Endothelial cell of umbilical vein (primary cell): Measurements from ENCODE around the gene SNCB. TPM values are rescaled to one million over a fixed set of nuclear protein-coding genes. Genes with fewer than 3 reads are reported as not detected.

ENCODE experiments used
- BruUV-seq: library from RNA; stranded (reverse); fragments of 400-500 nt; replicated peaks from 2 replicates; lab custom pipeline; 2021; lab: Mats Ljungman, UMichigan
- CTCF ChIA-PET: fragments of 300-600, 350-600 bp; sonication (Branson Sonifier 250); formaldehyde crosslinking; loops from one replicate; lab custom pipeline; 2021; ENCODE audit warnings: antibody characterized with exemption, inconsistent platforms; lab: Charles Lee
- POLR2A ChIA-PET: fragments of 300-600, 350-600 bp; sonication (Branson Sonifier 250); formaldehyde crosslinking; loops from one replicate; lab custom pipeline; 2021; ENCODE audit warnings: antibody characterized with exemption, inconsistent platforms; lab: Charles Lee
- DNase-seq: peaks from one replicate; pipeline ENCODE4 v3.0.0-alpha.2; 2011; ENCODE audit warnings: low read depth, low spot score
- FAIRE-seq: peaks from 2 replicates; lab custom pipeline; 2011; peaks lifted over from hg19 to GRCh38; lab: Jason Lieb, UNC
- H2AFZ ChIP-seq: 2 replicates; pipeline ENCODE4 v1.6.0; 2012; ENCODE audit warnings: low read depth, low read length, control low read depth, inconsistent platforms
- H3K27ac ChIP-seq: 2 replicates; pipeline ENCODE4 v1.5.1; 2011; ENCODE audit warnings: low read depth, mild to moderate bottlenecking, control low read depth, low read length, moderate library complexity; ENCODE audit not compliant: insufficient read depth
- H3K27me3 ChIP-seq, 2 experiments: 2 replicates each; pipeline versions ENCODE4 v1.6.0 to v1.6.1; 2011; ENCODE audit warnings: low read length in 2 of 2, mixed read lengths in 1 of 2; ENCODE audit not compliant: control insufficient read depth in 2 of 2, insufficient read depth in 2 of 2
- H3K36me3 ChIP-seq, 2 experiments: 2 replicates in 1 of 2; 3 replicates in 1 of 2; pipeline ENCODE4 v1.5.1; 2011; ENCODE audit warnings: low read length in 2 of 2, mild to moderate bottlenecking in 1 of 2, moderate library complexity in 1 of 2; ENCODE audit not compliant: control insufficient read depth in 2 of 2, insufficient read depth in 2 of 2; ENCODE audit errors: extremely low read depth in 1 of 2
- H3K4me1 ChIP-seq: 3 replicates; pipeline ENCODE4 v1.5.1; 2011; ENCODE audit warnings: mild to moderate bottlenecking, low read length; ENCODE audit not compliant: control insufficient read depth, insufficient read depth; ENCODE audit errors: extremely low read depth
- H3K4me2 ChIP-seq: 2 replicates; pipeline ENCODE4 v1.6.1; 2011; ENCODE audit warnings: low read length, control low read depth, mixed read lengths; ENCODE audit not compliant: insufficient read depth
- H3K4me3 ChIP-seq, 3 experiments: fragments of 200-600 bp in 1 of 3; sonication (generic), shearing (Covaris generic) in 1 of 3; replicated peaks in 1 of 3; 2 replicates each; pipeline ENCODE4 v1.5.1; 2011 to 2016; ENCODE audit warnings: control low read depth in 3 of 3, low read length in 3 of 3, mild to moderate bottlenecking in 2 of 3, inconsistent platforms in 1 of 3, low read depth in 1 of 3, moderate library complexity in 1 of 3; ENCODE audit not compliant: insufficient read depth in 1 of 3
- H3K79me2 ChIP-seq: 2 replicates; pipeline ENCODE4 v1.6.0; 2012; ENCODE audit warnings: low read length, inconsistent platforms; ENCODE audit not compliant: control insufficient read depth, insufficient read depth
- H3K9ac ChIP-seq: replicated peaks from 2 replicates; pipeline ENCODE3; 2011; ENCODE audit warnings: low read length, control low read depth; ENCODE audit not compliant: insufficient read depth; ENCODE audit errors: extremely low read depth
- H3K9me1 ChIP-seq: replicated peaks from 3 replicates; pipeline ENCODE4 v1.6.0; 2011; ENCODE audit warnings: mild to moderate bottlenecking, low read length; ENCODE audit not compliant: control insufficient read depth, insufficient read depth; ENCODE audit errors: extremely low read depth
- H3K9me3 ChIP-seq: replicated peaks from 2 replicates; pipeline ENCODE4 v1.5.1; 2012; ENCODE audit warnings: low read length, inconsistent platforms; ENCODE audit not compliant: control insufficient read depth, insufficient read depth
- H4K20me1 ChIP-seq: replicated peaks from 2 replicates; pipeline ENCODE3; 2011; ENCODE audit warnings: mild to moderate bottlenecking, low read length; ENCODE audit not compliant: control insufficient read depth, insufficient read depth; ENCODE audit errors: extremely low read depth
- CTCF ChIP-seq, 2 donors: IDR thresholded peaks; 1 replicate in 1 of 2; 2 replicates in 1 of 2; pipeline ENCODE4 v1.5.1; 2011; ENCODE audit warnings: low read length in 2 of 2, mild to moderate bottlenecking in 2 of 2, moderate library complexity in 2 of 2, control low read depth in 1 of 2, inconsistent platforms in 1 of 2, low read depth in 1 of 2; ENCODE audit not compliant: insufficient read depth in 1 of 2; ENCODE audit errors: extremely low read depth in 1 of 2
- GATA2 ChIP-seq: IDR thresholded peaks from 2 replicates; pipeline ENCODE4 v1.7.0; 2011; ENCODE audit warnings: low read depth, mild to moderate bottlenecking, moderate library complexity, mixed read lengths, low read length; ENCODE audit not compliant: insufficient read length, insufficient read depth
- MAX ChIP-seq: IDR thresholded peaks from 2 replicates; pipeline ENCODE4 v1.6.1; 2011; ENCODE audit not compliant: insufficient read depth, insufficient read length
- POLR2A ChIP-seq: IDR thresholded peaks from 2 replicates; pipeline ENCODE4 v1.6.1; 2012; ENCODE audit warnings: low read depth, mild to moderate bottlenecking, control low read depth, low read length
- POLR2AphosphoS5 ChIP-seq: IDR thresholded peaks from 2 replicates; pipeline ENCODE4 v1.6.1; 2012; ENCODE audit warnings: low read depth, mild to moderate bottlenecking, control low read depth, low read length, moderate library complexity; ENCODE audit not compliant: insufficient read depth
- dilution Hi-C: fragments of 300-500 bp; cut with MboI; formaldehyde crosslinking; loops from one replicate; pipeline ENCODE4 v1.15.0; 2019; ENCODE audit warnings: low sequenced_read_pairs; ENCODE audit not compliant: extremely low pct_ligation_motif_present
- intact Hi-C: fragments of 100-400 bp; cut with micrococcal nuclease; formaldehyde crosslinking; loops from one replicate; pipeline ENCODE4 v1.10.0; 2022
- polyA plus RNA-seq, 4 experiments: library from polyadenylated mRNA; depleted of rRNA in 3 of 4; stranded (reverse) in 3 of 4; unstranded in 1 of 4; fragments of >200 nt; gene quantifications; 2 replicates each; pipeline versions ENCODE4 v1.2.1 to v1.2.3, GENCODE V29; 2011 to 2012; ENCODE audit warnings: missing spikeins in 1 of 4
- total RNA-seq: library from RNA; stranded (reverse); gene quantifications from 2 replicates; pipeline ENCODE4 v1.2.3, GENCODE V29; 2021

SNCB gene
- total and polyA plus RNA-seq, 2 donors (not counting 3 experiments of a cell fraction or from before 2014, with no cell fraction given), result 0.08 TPM; not detected in 1

GRCh38 chr5:176658007-176658599 is 27.8 kb upstream of the SNCB start:
- no TSS peak for BruUV-seq
- dilution Hi-C loops, result no loop called here
- H2AFZ ChIP-seq, result no peak overlapping the region
- H3K9me3 ChIP-seq, result no peaks in the 10 kb centered on the region
- H3K9ac ChIP-seq, result no peak overlapping the region
- FAIRE-seq, result peak; percentile 61
- H3K4me3 ChIP-seq, result no peak overlapping the region
- peaks cover 3 to 15% of the 10 kb centered on the region in 2 experiments for H3K36me3 ChIP-seq
- H3K9me1 ChIP-seq, result no peaks in the 10 kb centered on the region
- POLR2A ChIA-PET, result no interaction called here
- H3K79me2 ChIP-seq, result no peaks in the 10 kb centered on the region
- no peaks in the 10 kb centered on the region for H3K27me3 ChIP-seq
- H3K4me1 ChIP-seq, result no peaks in the 10 kb centered on the region
- DNase-seq, result peak; percentile 40
- H4K20me1 ChIP-seq, result no peaks in the 10 kb centered on the region
- TF ChIP-seq POLR2A (no peak), CTCF (IDR thresholded peaks at IDR 0.05; ENCODE audit: extremely low read depth in 1 of 2, insufficient read depth in 1 of 2, low read depth in 1 of 2, low read length in 2 of 2) (peak; percentile 74 to 91), GATA2 (no peak), POLR2AphosphoS5 (no peak)
- H3K27ac ChIP-seq, result no peak overlapping the region
- intact Hi-C loops, result loop anchor here (1.0 kb wide), 1 partner anchor 84 kb away; no protein-coding TSS in a partner anchor
- H3K4me2 ChIP-seq, result no peak overlapping the region
- CTCF ChIA-PET, result interaction anchor here (0.9 to 2.9 kb wide), 14 partner anchors 8 to 928 kb away, joined by 3 to 20 read pairs (median 4); partner anchors contain the start of genes EIF4E1B, SNCB and TSPAN17

GRCh38 chr5:176656467-176656990 is 26.2 kb upstream of the SNCB start:
- dilution Hi-C loops, result no loop called here

More at GRCh38 chr5:176656467-176656990, 26.2 kb upstream of the SNCB start:
- H3K9ac ChIP-seq, result no peak overlapping the region
- no TSS peak for BruUV-seq
- no peaks in the 10 kb centered on the region for H3K9me3 ChIP-seq
- no peaks in the 10 kb centered on the region for H3K9me1 ChIP-seq
- peaks cover 5 to 19% of the 10 kb centered on the region in 2 experiments for H3K36me3 ChIP-seq
- H3K4me2 ChIP-seq, result no peak overlapping the region
- H3K27me3 ChIP-seq, result no peaks in the 10 kb centered on the region
- no peaks in the 10 kb centered on the region for H3K79me2 ChIP-seq
- FAIRE-seq (no peak), DNase-seq (no peak)
- no peaks in the 10 kb centered on the region for H4K20me1 ChIP-seq
- intact Hi-C loops, result no loop called here
- no peak overlapping the region for H3K27ac ChIP-seq
- H3K4me3 ChIP-seq, result no peak overlapping the region
- POLR2A ChIA-PET, result no interaction called here
- no peaks in the 10 kb centered on the region for H3K4me1 ChIP-seq
- TF ChIP-seq CTCF (IDR thresholded peaks at IDR 0.05; ENCODE audit: extremely low read depth in 1 of 2, insufficient read depth in 1 of 2, low read depth in 1 of 2, low read length in 2 of 2) (no peak), MAX (no peak)
- CTCF ChIA-PET, result interaction anchor here (1.1 to 2.9 kb wide), 5 partner anchors 9 to 455 kb away, joined by 3 to 20 read pairs (median 8); partner anchors contain the start of genes EIF4E1B, SNCB and TSPAN17
- H2AFZ ChIP-seq, result no peak overlapping the region
